Liver (tissue), 9 donors: Measurements from ENCODE around the gene CD2. TPM values are rescaled to one million over a fixed set of nuclear protein-coding genes. Genes with fewer than 3 reads are reported as not detected.

Source experiments
- DNase-seq: peaks from one replicate; pipeline ENCODE4 v3.0.0-alpha.2; 2017; ENCODE audit warnings: low spot score
- H3K27ac ChIP-seq, 2 donors: one replicate each; pipeline ENCODE4 v1.7.0; 2013; ENCODE audit warnings: inconsistent platforms in 2 of 2, low read length in 2 of 2, control low read depth in 1 of 2, low read depth in 1 of 2, mild to moderate bottlenecking in 1 of 2
- H3K27me3 ChIP-seq, 4 donors: one replicate each; pipeline versions ENCODE4 v1.6.1 to v1.7.0; 2013; ENCODE audit warnings: low read length in 3 of 4, inconsistent platforms in 1 of 4, mild to moderate bottlenecking in 1 of 4, moderate library complexity in 1 of 4; ENCODE audit not compliant: control insufficient read depth in 4 of 4, insufficient read depth in 4 of 4
- H3K36me3 ChIP-seq, 4 donors: one replicate each; pipeline versions ENCODE4 v1.6.1 to v1.7.0; 2013; ENCODE audit warnings: low read length in 3 of 4, mild to moderate bottlenecking in 3 of 4, low read depth in 1 of 4, moderate library complexity in 1 of 4; ENCODE audit not compliant: control insufficient read depth in 4 of 4, insufficient read depth in 3 of 4
- H3K4me1 ChIP-seq, 4 donors: one replicate each; pipeline versions ENCODE4 v1.6.1 to v1.7.0; 2013; ENCODE audit warnings: low read length in 3 of 4, mild to moderate bottlenecking in 3 of 4, moderate library complexity in 1 of 4; ENCODE audit not compliant: control insufficient read depth in 4 of 4, insufficient read depth in 4 of 4
- H3K4me3 ChIP-seq, 3 donors: one replicate each; pipeline versions ENCODE4 v1.6.1 to v1.7.0; 2013; ENCODE audit warnings: low read length in 3 of 3, control low read depth in 1 of 3, low read depth in 1 of 3, mild to moderate bottlenecking in 1 of 3
- H3K9ac ChIP-seq, 2 donors: one replicate each; pipeline ENCODE4 v1.7.0; 2013; ENCODE audit warnings: low read length in 2 of 2, mild to moderate bottlenecking in 2 of 2, moderate library complexity in 2 of 2, control low read depth in 1 of 2, low read depth in 1 of 2
- H3K9me3 ChIP-seq, 4 donors: one replicate each; pipeline versions ENCODE4 v1.6.1 to v1.7.0; 2013; ENCODE audit warnings: low read length in 3 of 4; ENCODE audit not compliant: control insufficient read depth in 4 of 4
- EGR1 ChIP-seq, 2 donors: IDR thresholded peaks; 2 replicates each; pipeline ENCODE4 v1.6.1; 2016 to 2018; ENCODE audit warnings: antibody characterized with exemption in 2 of 2, low read depth in 2 of 2
- FOXA1 ChIP-seq: IDR thresholded peaks from 2 replicates; pipeline ENCODE4 v1.6.1; 2016; ENCODE audit warnings: antibody characterized with exemption
- FOXA2 ChIP-seq: IDR thresholded peaks from 2 replicates; pipeline ENCODE4 v1.6.1; 2016; ENCODE audit warnings: antibody characterized with exemption
- GABPA ChIP-seq, 2 donors: IDR thresholded peaks in 1 of 2; conservative IDR thresholded peaks in 1 of 2; 2 replicates each; pipeline ENCODE4 v1.6.1; 2016; ENCODE audit warnings: antibody characterized with exemption in 2 of 2, mild to moderate bottlenecking in 1 of 2, moderate library complexity in 1 of 2
- HNF4A ChIP-seq, 2 donors: conservative IDR thresholded peaks; 2 replicates each; pipeline ENCODE4 v1.6.1; 2016; ENCODE audit warnings: antibody characterized with exemption in 2 of 2, mild to moderate bottlenecking in 2 of 2
- RAD21 ChIP-seq, 2 donors: IDR thresholded peaks; 2 replicates each; pipeline ENCODE4 v1.6.1; 2016; ENCODE audit warnings: antibody characterized with exemption in 2 of 2, mild to moderate bottlenecking in 2 of 2
- REST ChIP-seq: IDR thresholded peaks from 2 replicates; pipeline ENCODE4 v1.6.1; 2016; ENCODE audit warnings: antibody characterized with exemption, mild to moderate bottlenecking
- RXRA ChIP-seq, 2 donors: IDR thresholded peaks; 2 replicates each; pipeline ENCODE4 v1.6.1; 2017 to 2018; ENCODE audit warnings: antibody characterized with exemption in 2 of 2, mild to moderate bottlenecking in 1 of 2
- TAF1 ChIP-seq: conservative IDR thresholded peaks from 2 replicates; pipeline ENCODE4 v1.6.1; 2016; ENCODE audit warnings: antibody characterized with exemption, mild to moderate bottlenecking
- YY1 ChIP-seq: IDR thresholded peaks from 2 replicates; pipeline ENCODE4 v1.6.1; 2016; ENCODE audit warnings: antibody characterized with exemption, mild to moderate bottlenecking
- WGBS: extraction: QIAGEN DNeasy Blood & Tissue Kit; methylation state at CpG from one replicate; pipeline ENCODE4 v1.1.7; 2013; 5-methylcytosine and 5-hydroxymethylcytosine counted together
- polyA plus RNA-seq, 2 donors: library from polyadenylated mRNA; stranded (reverse) in 1 of 2; unstranded in 1 of 2; fragments of 200-250 nt in 1 of 2; fragments of >200 nt in 1 of 2; fragmentation: Nextera tagmentation in 1 of 2; extraction: Ambion mirVana in 1 of 2; gene quantifications; one replicate each; pipeline versions ENCODE4 v1.2.1 to v1.2.3, GENCODE V29; 2013 to 2015
- total RNA-seq, 2 donors: library from RNA; depleted of rRNA; stranded (reverse); fragments of >200 nt; gene quantifications; one replicate each; pipeline ENCODE4 v1.2.3, GENCODE V29; 2014
- TF ChIP-seq, protein P1 (sequence below): IDR thresholded peaks from 2 replicates; pipeline ENCODE4 v1.6.1; 2016; ENCODE audit warnings: antibody characterized with exemption
- TF ChIP-seq, protein P2 (sequence below): IDR thresholded peaks from 2 replicates; pipeline ENCODE4 v1.6.1; 2016; ENCODE audit warnings: antibody characterized with exemption
- TF ChIP-seq, protein P3 (sequence below): fragments of 150-350 bp; IDR thresholded peaks from 2 replicates; pipeline ENCODE4 v1.5.1; 2017; ENCODE audit warnings: improper control_type of control experiment, low read depth, low read length; ENCODE audit not compliant: missing input control
- TF ChIP-seq, protein P4 (sequence below): IDR thresholded peaks from 2 replicates; pipeline ENCODE4 v1.6.1; 2016; ENCODE audit warnings: antibody characterized with exemption
- donor health status: healthy.
- donor health status: healthy.
- donor health status: healthy.
- donor health status: healthy.
- donor health status: healthy.

Gene CD2
- total and polyA plus RNA-seq, 4 donors = 0.28 to 1.5 (median 0.89) TPM

- H3K4me1 ChIP-seq = peaks cover 0 to 3% (median 0%) of the 10 kb centered on the region in 4 donors
Observed at GRCh38 chr1:116781034-116781433, 26.8 kb downstream of the CD2 start.

GRCh38 chr1:116785006-116785405, 30.8 kb downstream of the CD2 start:
- Histone ChIP-seq H3K36me3 (no peaks in the 10 kb centered on the region), H3K4me1 (no peaks in the 10 kb centered on the region), H3K4me3 (no peak overlapping the region), H3K27ac (no peak overlapping the region), H3K9me3 (no peaks in the 10 kb centered on the region), H3K27me3 (no peaks in the 10 kb centered on the region), H3K9ac (no peak overlapping the region)
- TF ChIP-seq FOXA1 (no peak), YY1 (no peak)
- no peak for DNase-seq
- 92% methylated on average over 4 of the region's 4 CpGs for WGBS

More at GRCh38 chr1:116781034-116781433, 26.8 kb downstream of the CD2 start:
- WGBS = 98% methylated on average over 6 of the region's 6 CpGs
- no peaks in the 10 kb centered on the region for H3K27me3 ChIP-seq
- H3K36me3 ChIP-seq = no peaks in the 10 kb centered on the region
- no peak overlapping the region for H3K4me3 ChIP-seq
- no peaks in the 10 kb centered on the region for H3K9me3 ChIP-seq
- H3K27ac ChIP-seq = no peak overlapping the region
- no peak overlapping the region for H3K9ac ChIP-seq
- DNase-seq = no peak
- TF ChIP-seq EGR1 (IDR thresholded peaks at IDR 0.05; ENCODE audit: low read depth in 2 of 2) = no peak
- TF ChIP-seq FOXA2 = no peak
- TF ChIP-seq FOXA1 = no peak
- no peak for TF ChIP-seq TAF1
- TF ChIP-seq RXRA (IDR thresholded peaks at IDR 0.05) = no peak
- no peak for TF ChIP-seq REST
- TF ChIP-seq, protein P1, sequence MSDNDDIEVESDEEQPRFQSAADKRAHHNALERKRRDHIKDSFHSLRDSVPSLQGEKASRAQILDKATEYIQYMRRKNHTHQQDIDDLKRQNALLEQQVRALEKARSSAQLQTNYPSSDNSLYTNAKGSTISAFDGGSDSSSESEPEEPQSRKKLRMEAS = no peak

GRCh38 chr1:116786049-116786448, 31.8 kb downstream of the CD2 start:
- Histone ChIP-seq H3K4me1 (no peaks in the 10 kb centered on the region), H3K9ac (no peak overlapping the region), H3K27me3 (no peaks in the 10 kb centered on the region), H3K36me3 (no peaks in the 10 kb centered on the region), H3K4me3 (no peak overlapping the region), H3K9me3 (no peaks in the 10 kb centered on the region), H3K27ac (no peak overlapping the region)
- TF ChIP-seq, protein P2, sequence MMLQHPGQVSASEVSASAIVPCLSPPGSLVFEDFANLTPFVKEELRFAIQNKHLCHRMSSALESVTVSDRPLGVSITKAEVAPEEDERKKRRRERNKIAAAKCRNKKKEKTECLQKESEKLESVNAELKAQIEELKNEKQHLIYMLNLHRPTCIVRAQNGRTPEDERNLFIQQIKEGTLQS = no peak
- no peak for TF ChIP-seq RAD21 (IDR thresholded peaks at IDR 0.05)
- TF ChIP-seq EGR1 (IDR thresholded peaks at IDR 0.05; ENCODE audit: low read depth in 2 of 2) = no peak
- TF ChIP-seq YY1 = no peak
- TF ChIP-seq, protein P3, sequence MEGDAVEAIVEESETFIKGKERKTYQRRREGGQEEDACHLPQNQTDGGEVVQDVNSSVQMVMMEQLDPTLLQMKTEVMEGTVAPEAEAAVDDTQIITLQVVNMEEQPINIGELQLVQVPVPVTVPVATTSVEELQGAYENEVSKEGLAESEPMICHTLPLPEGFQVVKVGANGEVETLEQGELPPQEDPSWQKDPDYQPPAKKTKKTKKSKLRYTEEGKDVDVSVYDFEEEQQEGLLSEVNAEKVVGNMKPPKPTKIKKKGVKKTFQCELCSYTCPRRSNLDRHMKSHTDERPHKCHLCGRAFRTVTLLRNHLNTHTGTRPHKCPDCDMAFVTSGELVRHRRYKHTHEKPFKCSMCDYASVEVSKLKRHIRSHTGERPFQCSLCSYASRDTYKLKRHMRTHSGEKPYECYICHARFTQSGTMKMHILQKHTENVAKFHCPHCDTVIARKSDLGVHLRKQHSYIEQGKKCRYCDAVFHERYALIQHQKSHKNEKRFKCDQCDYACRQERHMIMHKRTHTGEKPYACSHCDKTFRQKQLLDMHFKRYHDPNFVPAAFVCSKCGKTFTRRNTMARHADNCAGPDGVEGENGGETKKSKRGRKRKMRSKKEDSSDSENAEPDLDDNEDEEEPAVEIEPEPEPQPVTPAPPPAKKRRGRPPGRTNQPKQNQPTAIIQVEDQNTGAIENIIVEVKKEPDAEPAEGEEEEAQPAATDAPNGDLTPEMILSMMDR = no peak
- TF ChIP-seq, protein P4, sequence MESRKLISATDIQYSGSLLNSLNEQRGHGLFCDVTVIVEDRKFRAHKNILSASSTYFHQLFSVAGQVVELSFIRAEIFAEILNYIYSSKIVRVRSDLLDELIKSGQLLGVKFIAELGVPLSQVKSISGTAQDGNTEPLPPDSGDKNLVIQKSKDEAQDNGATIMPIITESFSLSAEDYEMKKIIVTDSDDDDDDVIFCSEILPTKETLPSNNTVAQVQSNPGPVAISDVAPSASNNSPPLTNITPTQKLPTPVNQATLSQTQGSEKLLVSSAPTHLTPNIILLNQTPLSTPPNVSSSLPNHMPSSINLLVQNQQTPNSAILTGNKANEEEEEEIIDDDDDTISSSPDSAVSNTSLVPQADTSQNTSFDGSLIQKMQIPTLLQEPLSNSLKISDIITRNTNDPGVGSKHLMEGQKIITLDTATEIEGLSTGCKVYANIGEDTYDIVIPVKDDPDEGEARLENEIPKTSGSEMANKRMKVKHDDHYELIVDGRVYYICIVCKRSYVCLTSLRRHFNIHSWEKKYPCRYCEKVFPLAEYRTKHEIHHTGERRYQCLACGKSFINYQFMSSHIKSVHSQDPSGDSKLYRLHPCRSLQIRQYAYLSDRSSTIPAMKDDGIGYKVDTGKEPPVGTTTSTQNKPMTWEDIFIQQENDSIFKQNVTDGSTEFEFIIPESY = no peak
- no peak for TF ChIP-seq FOXA2
- TF ChIP-seq REST = no peak
- TF ChIP-seq RXRA (IDR thresholded peaks at IDR 0.05) = no peak
- no peak for TF ChIP-seq HNF4A (conservative IDR thresholded peaks at IDR 0.05)
- TF ChIP-seq GABPA (IDR thresholded peaks at IDR 0.05 in 1 of 2, conservative IDR thresholded peaks at IDR 0.05 in 1 of 2) = no peak
- no peak for DNase-seq
- 97% methylated on average over 1 of the region's 1 CpG for WGBS
